HL-60/S4 (cell line): ENCODE data around the gene SHISA9.

ENCODE experiments used
- in situ Hi-C: fragments of 300-500 bp; cut with MboI; formaldehyde crosslinking; loops from 2 replicates; pipeline ENCODE4 v1.14.3; 2022; ENCODE audit warnings: low sequenced_read_pairs

Gene SHISA9

GRCh38 chr16:13244770-13245169, 343.4 kb downstream of the SHISA9 start:
- in situ Hi-C loops = no loop called here

GRCh38 chr16:13245713-13246377, 344.4 kb downstream of the SHISA9 start:
- in situ Hi-C loops = no loop called here

GRCh38 chr16:13254998-13255614, 353.7 kb downstream of the SHISA9 start:
- in situ Hi-C loops = no loop called here

- in situ Hi-C loops = no loop called here
Observed at GRCh38 chr16:13262270-13263090, 361.1 kb downstream of the SHISA9 start.

- in situ Hi-C loops = no loop called here
Observed at GRCh38 chr16:13264749-13265552, 363.6 kb downstream of the SHISA9 start.

- in situ Hi-C loops = no loop called here
Observed at GRCh38 chr16:13269359-13269758, 368.0 kb downstream of the SHISA9 start.

- in situ Hi-C loops = no loop called here
Observed at GRCh38 chr16:13269905-13270528, 368.6 kb downstream of the SHISA9 start.

GRCh38 chr16:13270602-13271001, 369.2 kb downstream of the SHISA9 start:
- in situ Hi-C loops = no loop called here

GRCh38 chr16:13289515-13289914, 388.1 kb downstream of the SHISA9 start:
- in situ Hi-C loops = no loop called here
